ENCODE measurements around the gene NUP133. TPM values are rescaled to one million over a fixed set of nuclear protein-coding genes. Genes with fewer than 3 reads are reported as not detected.
A peak's percentile ranks its signal among the peaks of the same experiment; 100 is the strongest.
"Not testable (repeated sequence)": the region's sequence is repeated elsewhere in the genome, so short reads cannot be mapped to it uniquely, and the experiment has no call there.

NUP133 gene
- total RNA-seq, 1 donor from 2014 or later = 40.0 TPM

DNA sequence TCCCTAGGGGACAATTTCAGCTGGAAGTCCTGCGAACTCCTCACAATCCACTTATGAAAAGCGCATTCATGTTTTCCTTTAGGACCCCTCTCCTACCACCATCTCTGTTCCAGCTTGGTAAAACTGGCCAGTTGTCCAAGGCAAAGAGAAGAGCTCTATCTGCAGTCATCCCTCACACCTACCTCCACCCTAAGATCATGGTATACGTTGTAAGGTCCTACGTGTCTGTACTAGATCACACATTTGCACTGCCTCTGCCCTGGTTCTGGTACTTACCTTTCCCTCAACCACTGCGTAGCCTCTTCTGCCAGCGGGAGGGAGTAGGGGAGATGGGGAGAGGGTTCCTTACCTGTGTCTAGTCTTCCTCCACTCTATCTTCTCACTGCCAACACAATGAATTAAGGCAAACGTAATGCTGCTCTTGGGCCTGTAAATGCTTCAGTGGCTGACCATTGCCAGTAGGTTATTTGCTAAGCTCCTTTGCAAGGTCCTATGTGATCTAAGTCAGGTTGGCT is 739 bp upstream of the NUP133 start:
- DNase-seq = peak; percentile 6

DNA sequence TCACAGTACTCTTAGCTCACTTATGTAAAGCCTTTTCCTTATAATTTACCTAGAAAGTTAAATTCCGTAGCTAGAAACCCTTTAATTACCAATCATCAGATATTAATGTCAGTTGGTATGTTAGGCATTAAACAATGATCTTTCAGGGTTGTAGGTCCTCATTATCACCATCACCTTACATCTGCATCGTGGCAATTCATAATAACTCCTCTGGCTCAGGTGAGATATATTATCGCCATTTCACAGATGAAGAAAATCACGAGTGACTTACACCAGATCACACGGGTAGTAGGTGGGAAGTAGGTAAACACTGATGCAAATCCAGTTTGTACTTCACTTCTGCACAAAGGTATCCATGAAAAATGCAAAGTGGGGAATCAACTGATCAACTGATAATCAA is 639 bp downstream of the NUP133 start:
- DNase-seq = no peak

DNA sequence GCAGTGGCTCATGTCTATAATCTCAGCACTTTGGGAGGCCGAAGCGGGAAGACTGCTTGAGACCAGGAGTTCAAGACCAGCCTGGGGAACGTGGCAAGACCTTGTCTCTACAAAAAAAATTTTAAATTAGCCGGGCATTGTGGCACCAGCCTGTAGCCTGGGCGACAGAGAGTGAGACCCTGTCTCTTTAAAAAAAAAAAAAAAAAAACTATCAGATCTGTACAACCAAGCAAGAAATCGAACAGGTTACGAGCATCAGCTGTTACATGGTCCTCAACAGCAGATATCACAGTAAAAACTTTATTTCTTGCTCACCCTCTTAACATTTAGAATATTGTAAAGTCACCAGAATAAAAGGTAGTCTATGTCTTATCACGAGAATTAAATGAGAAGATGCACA is 1.5 kb downstream of the NUP133 start:
- no peak for DNase-seq

DNA sequence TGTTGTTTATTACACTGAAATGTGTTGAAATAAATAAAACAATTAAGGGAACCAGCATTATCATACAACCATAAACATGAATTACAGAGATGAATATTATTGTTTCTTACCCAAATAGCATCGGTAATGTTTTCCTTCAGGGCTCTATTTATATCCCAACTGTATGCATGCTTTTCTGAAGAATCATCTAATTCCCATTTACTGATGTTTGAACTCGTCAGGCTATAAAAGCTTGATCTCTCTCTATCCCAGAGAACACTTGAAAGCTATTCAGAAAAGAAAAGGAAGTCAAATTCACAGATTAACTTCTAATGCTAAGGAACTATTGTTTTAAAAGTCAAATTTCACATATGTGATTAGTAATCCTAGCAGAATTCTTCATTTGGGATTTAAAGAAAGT is 12.4 kb downstream of the NUP133 start:
- no peak for DNase-seq

DNA sequence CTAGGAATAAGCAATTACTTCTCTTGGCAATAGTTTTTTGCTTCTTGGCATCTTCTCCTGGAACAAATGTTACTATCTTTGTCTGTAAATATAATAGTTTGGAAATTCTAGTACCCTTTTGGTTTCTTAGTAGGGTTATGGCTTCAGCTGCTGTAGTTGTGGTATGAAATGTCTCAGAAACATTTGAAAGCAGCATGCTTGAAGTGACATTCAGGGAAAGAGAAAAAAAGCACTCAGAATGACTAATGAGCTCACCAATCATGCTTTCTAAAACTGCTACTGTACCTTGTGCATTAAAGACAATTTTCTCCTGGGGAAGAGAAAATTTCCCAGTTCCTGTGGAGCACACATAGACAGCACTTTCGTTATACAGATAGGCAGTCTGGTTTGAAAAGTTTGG is 21.0 kb downstream of the NUP133 start:
- DNase-seq = no peak

DNA sequence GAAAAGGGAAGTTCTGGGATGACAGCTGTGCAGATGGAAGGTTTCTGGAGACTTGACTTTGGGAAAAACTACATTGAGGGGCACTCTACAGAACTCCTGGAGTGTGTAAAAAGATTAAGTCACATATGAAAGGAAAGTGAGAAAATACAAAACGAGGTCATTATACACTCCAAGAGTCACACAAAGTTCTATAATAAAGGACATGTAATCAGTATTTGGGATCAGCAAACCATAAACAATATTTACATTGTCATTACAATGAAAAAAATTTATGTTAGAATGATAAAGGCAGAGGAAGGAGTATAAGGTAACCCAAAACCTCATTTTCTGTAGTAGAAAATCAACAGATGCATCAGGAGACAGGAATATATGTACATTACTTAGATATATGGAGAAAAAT is 22.8 kb downstream of the NUP133 start:
- no peak for DNase-seq

DNA sequence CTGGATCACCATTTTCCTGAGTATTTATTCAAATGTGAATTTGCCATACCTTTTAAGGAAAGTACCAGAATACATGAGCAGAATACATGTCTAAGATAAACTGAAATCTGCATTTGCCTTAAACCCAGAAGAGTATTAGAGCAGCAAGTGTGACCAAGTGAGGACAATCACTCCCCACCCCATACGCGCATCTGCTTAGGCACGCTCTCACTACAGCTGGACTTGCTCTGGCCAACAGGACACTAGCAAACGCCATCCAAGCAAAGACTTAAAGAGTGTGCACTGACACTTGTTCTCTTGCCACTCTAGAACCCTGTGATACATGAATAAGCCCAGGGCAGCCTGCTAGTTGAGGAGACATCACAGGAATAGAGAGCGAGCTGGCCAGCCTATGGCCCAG is 25.6 kb downstream of the NUP133 start:
- DNase-seq = no peak

DNA sequence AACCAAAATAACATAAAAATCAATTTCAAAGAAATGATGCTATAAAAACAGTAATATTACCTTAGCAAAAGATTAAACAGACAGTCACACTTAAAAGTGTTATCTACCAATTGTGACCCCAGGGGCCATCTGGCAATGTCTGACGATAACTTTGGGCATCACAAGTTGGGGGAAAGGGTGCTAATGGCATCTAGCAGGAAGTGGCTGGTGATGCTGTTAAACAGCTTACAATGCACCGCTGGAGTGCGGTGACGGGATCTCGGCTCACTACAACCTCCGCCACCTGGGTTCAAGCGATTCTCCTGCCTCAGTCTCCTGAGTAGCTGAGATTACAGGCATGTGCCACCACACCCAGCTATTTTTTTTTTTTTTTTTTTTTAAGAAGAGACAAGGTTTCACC is 27.6 kb downstream of the NUP133 start:
- DNase-seq = no peak

DNA sequence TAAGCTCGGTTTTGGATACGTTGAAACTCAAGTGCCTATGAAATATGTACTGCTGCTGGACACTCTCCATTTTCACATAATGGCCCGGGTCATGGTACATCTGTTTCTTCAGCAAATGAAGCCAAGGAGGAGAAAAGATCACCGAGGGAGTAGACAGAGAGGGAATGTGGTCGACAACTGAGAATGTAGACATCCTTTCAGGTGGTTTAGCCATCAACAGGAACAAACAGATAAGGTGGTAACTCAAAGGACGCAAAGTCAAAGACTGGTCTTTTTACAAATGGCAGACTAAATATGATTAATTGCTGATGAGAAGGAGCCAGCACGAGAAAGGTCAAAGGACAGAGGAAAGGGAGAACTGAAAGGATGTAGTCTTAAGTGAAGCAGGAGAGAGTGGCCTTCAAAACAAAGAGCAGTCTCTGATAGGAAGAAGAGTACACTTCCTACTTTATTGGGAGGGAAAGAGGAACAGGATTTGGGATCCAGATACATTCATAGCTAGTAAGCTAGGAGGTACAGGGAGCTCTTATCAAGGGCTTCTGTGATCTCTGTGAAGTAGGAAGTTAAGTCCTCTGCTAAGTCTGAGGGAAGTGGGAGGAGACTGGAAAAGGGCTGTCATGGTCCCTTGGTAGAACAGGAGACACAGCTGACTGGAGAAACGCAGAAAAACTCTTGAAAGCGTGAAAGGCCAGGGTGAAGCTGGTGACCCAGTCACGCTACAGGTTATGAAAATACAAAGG is 28.3 kb downstream of the NUP133 start:
- DNase-seq = peak; percentile 12

DNA sequence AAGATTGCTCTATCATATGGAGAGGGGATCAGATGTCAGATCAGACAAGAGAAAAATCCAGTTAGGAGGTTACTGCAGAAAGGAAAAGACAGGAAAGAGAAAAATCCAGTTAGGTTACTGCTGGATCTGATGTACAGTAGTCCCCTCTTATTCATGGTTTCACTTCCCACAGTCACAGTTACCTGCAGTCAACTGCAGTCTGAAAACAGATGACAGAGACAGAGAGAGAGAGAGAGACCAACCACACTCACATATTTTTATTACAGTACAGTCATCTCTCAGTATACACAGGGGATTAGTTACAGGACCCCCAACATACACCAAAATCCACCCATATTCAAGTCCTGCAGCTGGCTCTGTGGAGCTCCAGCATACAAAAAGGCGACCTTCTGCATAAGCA is 29.3 kb downstream of the NUP133 start:
- no peak for DNase-seq

DNA sequence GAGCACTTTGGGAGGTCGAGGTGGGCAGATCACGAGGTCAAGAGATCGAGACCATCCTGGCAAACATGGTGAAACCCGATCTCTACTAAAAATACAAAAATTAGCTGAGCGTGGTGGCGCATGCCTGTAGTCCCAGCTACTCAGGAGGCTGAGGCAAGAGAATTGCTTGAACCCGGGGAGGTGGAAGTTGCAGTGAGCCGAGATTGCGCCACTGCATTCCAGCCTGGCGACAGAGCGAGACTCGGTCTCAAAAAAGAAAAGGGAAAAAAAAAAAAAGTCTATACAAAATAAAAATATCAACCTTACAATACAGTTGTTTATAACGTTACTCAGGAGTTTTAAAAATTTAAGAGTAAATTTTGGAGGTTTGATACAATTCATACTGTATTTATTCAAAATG is 32.3 kb downstream of the NUP133 start:
- DNase-seq = not testable (repeated sequence)

DNA sequence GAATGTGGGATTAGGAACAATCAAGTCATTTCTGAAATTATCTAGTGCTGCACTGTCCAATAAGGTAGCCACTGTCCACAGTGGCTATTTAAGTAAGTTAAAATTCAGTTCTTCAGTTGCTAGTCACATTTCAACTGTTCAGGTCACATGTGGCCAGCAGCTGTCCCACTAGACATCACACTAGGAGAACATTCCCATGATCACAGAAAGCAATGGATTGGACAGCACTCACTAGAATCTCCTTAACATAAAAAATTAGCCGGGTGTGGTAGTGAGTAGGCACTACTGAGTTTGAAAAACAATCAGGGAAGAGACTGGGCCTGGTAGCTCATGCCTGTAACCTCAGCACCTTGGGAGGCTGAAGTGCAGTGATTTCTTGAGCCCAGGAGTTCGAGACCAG is 33.6 kb downstream of the NUP133 start:
- DNase-seq = no peak

DNA sequence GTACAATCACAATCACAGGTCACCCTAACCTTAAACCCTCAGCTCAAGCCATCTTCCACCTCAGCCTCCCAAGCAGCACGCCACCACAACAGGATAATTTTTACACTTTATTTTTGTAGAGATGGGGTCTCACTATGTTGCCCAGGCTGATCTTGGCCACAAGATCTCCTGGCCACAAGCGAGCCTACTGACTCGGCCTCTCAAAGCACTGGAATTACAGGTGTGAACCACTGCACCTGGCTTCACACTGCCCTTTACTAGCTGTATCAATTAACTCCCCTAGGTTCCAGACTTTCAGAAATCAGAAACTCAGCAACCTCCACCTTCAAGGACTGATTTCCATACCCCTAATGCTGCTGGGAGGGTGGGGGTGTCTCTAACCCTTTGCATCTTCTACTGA is 37.0 kb downstream of the NUP133 start:
- DNase-seq = no peak

DNA sequence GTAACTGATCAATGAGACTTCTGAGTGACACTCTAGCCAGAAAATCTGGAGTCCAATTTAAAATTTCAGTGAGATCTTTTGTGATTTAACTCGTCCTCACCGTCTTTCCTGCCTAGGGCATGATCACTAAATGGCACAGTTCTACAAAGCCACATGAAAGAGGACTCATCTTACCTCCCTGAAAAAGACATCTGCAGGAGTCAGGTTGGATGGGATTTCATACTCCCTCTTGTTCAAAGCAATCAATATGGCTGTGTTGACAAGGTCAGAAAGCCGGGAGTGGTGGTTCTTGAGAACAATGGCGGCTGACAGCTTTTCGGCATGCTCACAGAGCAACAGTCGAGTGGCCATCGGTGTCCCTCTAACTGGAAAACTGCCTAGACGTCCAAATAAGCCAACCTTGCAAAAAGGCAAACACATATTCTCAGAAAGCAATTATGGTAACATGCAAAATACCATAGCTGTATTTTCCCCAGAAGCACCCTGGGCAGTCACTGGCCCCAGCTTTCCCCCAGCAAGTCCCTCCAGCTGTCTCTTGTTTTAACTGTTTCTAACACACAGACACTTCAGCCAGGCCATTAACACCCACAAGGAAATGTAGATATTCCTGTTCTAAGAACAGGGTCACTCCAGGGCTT is 37.6 kb downstream of the NUP133 start:
- DNase-seq = no peak

DNA sequence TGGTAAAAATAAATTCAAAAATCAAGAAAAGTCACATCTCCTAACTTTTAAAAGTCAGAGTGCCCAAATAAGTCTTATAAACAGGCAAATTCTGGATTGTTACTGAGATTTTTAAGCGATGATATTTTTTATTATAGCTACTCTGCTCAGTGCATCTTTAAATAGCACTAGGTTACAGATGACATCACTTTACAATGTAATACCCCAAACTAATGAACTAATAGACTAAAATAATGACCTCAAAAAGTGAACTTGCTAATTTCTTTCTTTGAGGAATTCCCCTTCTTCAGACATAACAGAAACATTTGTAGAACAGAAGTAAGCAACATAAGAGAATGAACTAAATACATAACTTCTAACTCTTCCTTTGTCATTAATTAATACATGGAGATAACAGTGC is 41.3 kb downstream of the NUP133 start:
- no peak for DNase-seq

DNA sequence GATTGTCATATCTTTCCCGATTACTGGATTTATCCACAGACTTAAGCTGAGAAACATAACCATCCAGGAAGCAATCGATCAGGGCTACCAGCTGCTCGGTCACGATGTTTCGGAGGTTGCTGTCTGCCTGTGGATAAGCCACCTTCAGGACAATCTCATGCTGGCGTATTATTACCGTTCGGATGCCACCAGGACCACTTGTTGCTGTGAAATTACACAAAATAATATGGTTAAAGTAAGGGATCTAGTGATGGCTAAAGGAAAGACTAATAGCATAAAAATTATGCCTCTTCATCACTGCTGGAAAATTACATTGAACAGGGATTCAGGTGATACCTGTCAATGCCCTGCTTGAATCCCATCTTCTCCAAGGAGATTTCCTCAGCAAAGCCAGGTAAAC is 43.5 kb downstream of the NUP133 start:
- no peak for DNase-seq

DNA sequence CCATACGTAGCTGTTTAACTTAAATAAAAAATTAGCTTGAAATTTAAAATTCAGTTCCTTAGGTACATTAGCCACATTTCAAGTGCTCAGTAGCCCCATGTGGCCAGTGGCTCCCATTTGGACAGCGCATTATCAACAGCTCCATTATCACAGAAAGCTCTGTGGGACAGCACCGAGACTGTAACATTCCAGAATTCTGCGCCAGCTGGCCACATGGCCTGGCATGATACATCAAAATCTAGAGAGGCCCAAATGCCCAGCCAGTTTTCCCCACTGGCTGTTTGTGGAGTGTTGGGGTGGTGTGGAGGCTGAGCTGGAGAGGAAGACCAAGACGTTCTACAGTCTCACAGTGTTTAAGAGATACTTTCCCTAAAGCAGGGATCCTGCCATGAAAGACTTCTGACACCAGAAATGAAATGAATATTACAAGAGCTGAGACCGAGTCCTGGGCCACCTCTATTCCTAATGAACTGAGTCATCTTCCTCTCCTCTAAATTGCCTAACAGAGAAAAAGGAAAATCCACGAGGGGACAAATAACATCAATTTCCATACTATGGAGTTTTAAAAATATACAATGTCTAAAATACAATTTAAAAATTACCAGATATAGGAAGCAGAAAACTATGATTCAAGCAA is 47.0 kb downstream of the NUP133 start:
- no peak for DNase-seq

DNA sequence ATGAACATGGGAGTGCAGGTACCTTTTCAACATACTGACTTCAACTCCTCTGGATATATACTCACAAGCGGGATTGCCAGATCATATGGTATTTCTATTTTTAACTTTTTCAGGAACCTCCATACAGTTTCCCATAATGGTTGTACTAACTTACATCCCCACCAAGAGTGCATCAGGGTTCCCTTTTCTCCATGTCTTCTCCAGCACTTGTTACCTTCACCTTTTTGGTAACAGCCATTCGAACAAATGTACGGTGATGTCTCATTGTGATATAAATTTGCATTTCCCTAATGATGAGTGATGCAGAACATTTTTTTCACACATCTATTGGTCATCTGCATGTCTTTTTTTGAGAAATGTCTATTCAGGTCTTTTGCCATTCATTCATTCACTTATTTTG is 48.3 kb downstream of the NUP133 start:
- no peak for DNase-seq

DNA sequence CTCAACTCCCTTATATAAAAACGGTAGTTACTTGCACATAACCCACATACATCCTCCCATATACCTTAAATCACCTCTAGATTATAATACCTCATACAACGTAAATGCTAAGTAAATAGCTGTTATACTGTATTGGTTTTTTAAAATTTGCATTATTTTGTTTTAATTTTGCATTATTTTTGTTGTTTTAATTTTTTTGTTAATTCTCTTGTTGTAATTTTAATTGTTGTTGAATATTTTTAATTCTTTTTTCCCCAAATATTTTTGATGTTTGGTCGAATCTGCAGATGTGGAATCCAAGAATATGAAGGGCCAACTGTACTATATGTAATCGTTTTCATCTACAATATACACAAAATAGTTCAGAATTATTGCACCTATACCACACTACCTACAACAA is 50.7 kb downstream of the NUP133 start:
- no peak for DNase-seq

DNA sequence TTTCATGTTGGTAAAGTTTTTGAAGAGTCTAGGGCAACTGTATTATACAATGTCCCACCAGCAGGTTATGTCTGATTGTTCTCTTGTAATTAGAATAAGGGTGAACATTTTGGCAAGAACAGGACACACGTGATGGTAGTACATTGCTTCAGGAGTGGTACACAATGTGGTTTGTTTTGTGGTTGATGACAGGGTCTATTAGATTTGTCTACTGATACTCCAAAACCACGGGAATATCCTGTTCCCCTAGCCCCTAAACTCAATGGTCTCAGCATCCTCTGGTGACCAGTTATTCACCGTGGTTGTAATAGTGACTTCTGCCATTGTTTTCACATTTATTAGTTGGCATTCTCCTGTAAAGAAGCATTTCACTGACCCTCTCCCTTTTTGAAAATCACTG is 52.1 kb downstream of the NUP133 start:
- no peak for DNase-seq

DNA sequence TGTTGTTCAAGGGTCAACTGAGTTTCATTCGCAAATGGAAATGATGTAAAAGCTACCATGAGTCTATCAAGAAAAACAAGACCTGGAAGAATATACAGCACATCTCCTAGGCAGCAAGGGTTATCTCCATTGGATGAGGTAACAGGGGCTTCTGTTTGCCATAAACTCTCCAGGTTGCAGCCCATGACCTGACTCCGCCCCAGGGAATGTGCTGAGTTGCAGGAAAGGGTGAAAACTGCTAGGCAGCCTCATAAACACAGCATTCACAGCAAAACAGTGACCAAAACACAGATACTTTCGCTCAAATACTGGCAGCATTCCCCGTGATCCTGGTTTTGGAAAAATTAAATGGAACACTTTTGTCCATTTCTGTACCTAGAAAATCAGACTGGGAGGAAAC is 54.1 kb downstream of the NUP133 start:
- DNase-seq = no peak

DNA sequence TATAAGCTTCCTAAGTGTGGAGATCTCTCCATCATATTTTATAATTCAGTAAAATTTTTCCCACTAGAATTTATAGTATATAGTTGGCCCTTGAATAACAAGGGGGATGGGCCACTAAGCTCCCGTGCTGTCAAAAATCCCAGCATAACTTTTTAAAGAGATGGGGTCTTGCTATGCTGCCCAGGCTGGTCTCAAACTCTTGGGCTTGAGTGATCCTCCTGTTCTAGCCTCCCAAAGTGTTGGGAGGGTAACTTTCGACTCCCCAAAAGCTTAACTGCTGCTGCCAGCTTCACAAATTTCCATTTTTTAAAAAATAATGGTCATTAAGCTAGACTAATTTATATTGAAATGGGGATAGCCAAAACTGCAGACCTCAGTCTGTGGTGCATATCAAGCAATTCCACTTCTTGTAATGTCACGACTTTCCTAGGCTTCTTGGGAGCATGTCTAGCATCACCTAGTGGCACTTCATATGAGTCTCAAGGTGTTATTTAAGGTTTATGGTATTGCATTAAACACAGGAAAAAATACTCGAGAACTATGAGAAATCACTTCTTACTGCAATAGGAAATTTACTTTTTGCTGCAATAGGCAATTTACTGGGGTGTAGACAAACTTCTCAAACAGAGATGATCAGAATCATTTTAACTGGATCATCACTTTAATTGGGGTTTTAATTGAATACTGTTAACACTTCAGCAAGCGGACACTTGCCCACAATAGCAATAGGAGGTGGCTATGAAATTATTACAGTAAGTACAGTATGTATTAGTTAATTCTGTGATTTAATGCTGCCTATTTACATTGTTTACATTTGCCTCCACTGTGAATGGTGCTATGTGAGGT is 55.0 kb downstream of the NUP133 start:
- DNase-seq = peak; percentile 45

DNA sequence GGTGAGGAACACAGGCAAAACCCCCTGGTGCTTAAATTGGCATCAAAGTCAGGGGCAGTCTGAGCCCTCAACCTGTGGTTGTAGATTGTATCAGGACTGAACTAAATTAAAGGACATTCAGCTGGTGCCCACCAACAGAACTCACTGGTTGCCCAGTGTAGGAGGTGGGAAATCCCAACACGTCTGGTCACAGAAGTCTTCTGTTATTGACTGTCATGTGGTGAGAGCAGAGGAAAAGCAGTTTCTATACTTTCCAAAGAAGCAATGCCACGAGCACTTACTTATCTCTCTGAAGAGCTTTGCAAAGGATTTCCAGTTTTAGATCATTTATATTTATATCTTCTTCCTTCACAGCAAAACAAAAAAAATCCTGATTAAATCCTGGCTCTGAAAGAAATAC is 59.3 kb downstream of the NUP133 start:
- no peak for DNase-seq

Measured in dermis blood vessel endothelial cell (primary cell).